ENCODE measurements around the gene TMEM11.

TMEM11 gene

GRCh38 chr17:21161498-21162393, 52.2 kb downstream of the TMEM11 start:
- DNase-seq (ENCODE audit: low read depth in 2 of 2): no peak

DNA sequence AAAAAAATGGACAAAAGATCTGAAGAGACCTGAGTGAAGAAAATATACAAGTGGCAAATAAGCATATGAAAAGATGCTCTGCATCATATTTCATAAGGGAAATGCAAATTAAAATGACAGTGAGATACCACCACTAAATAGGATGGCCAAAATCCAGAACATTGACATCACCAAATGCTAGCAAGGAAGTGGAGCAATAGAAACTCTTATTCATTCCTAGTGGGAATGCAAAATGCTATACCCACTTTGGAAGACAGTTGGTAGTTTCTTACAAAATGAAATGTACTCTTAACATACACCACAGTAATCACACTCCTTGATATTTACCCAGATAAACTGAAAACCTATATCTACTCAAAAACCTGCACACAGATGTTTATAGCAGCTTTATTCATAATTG, 53.6 kb downstream of the TMEM11 start:
- no peak for DNase-seq (ENCODE audit: low read depth in 2 of 2)

GRCh38 chr17:21157586-21158370, 56.2 kb downstream of the TMEM11 start:
- DNase-seq (ENCODE audit: low read depth in 2 of 2): no peak

- no peak for DNase-seq (ENCODE audit: low read depth in 2 of 2)
Observed at GRCh38 chr17:21152731-21153130, 61.2 kb downstream of the TMEM11 start.

- DNase-seq (ENCODE audit: low read depth in 2 of 2): no peak
Observed at GRCh38 chr17:21149621-21150020, 64.3 kb downstream of the TMEM11 start.
